SK-N-SH (cell line): ENCODE results near the gene DSCAML1.

Experiments
- CTCF ChIP-seq: fragments of 200-600 bp; sonication (generic); IDR thresholded peaks from 2 replicates; pipeline ENCODE4 v1.6.1; 2017; ENCODE audit warnings: antibody characterized with exemption, mild to moderate bottlenecking, moderate library complexity
- EP300 ChIP-seq, 2 experiments: IDR thresholded peaks; 2 replicates each; pipeline versions ENCODE4 v1.4.0 to v1.6.1; 2012; ENCODE audit warnings: borderline replicate concordance in 1 of 2, low read depth in 1 of 2, low read length in 1 of 2
- GABPA ChIP-seq: IDR thresholded peaks from 2 replicates; pipeline ENCODE4 v1.4.0; 2012; ENCODE audit warnings: low read depth, mild to moderate bottlenecking
- JUND ChIP-seq: IDR thresholded peaks from 2 replicates; pipeline ENCODE4 v1.4.0; 2012
- MEF2A ChIP-seq: IDR thresholded peaks from 2 replicates; pipeline ENCODE4 v1.4.0; 2012; ENCODE audit warnings: low read depth, borderline replicate concordance
- NRF1 ChIP-seq: IDR thresholded peaks from 2 replicates; pipeline ENCODE4 v1.6.1; 2012; ENCODE audit warnings: low read depth, mild to moderate bottlenecking, low read length
- PBX3 ChIP-seq: IDR thresholded peaks from 2 replicates; pipeline ENCODE4; 2012
- POLR2AphosphoS5 ChIP-seq: IDR thresholded peaks from 2 replicates; pipeline ENCODE4 v1.6.1; 2012; ENCODE audit warnings: low read depth, low read length
- RAD21 ChIP-seq: IDR thresholded peaks from 2 replicates; pipeline ENCODE4 v1.6.1; 2012; ENCODE audit warnings: mild to moderate bottlenecking, low read length
- SIN3A ChIP-seq: IDR thresholded peaks from 2 replicates; pipeline ENCODE4 v1.6.1; 2012; ENCODE audit warnings: low read depth, mild to moderate bottlenecking, low read length, moderate library complexity, borderline replicate concordance
- YY1 ChIP-seq: IDR thresholded peaks from 2 replicates; pipeline ENCODE4 v1.4.0; 2012; ENCODE audit warnings: low read depth, mild to moderate bottlenecking
- ZBTB33 ChIP-seq: IDR thresholded peaks from 2 replicates; pipeline ENCODE4 v1.4.0; 2012; ENCODE audit warnings: low read depth, borderline replicate concordance

- no peak for TF ChIP-seq CTCF
- TF ChIP-seq JUND: no peak
- TF ChIP-seq POLR2AphosphoS5: no peak
- TF ChIP-seq RAD21: no peak
- no peak for TF ChIP-seq ZBTB33
- no peak for TF ChIP-seq SIN3A
- no peak for TF ChIP-seq MEF2A
- TF ChIP-seq PBX3: no peak
- TF ChIP-seq GABPA: no peak
- no peak for TF ChIP-seq NRF1
- TF ChIP-seq YY1: no peak
- no peak for TF ChIP-seq EP300 (IDR thresholded peaks at IDR 0.05; ENCODE audit: borderline replicate concordance in 1 of 2, low read depth in 1 of 2, low read length in 1 of 2)
These were observed 187.0 kb downstream of the DSCAML1 start for GRCh38 chr11:117610045-117610444.
